OCI-LY1 (cell line): ENCODE data around the gene ARMC6.
A peak's percentile ranks its signal among the peaks of the same experiment; 100 is the strongest.

Experiments used
- H2AFZ ChIP-seq: fragments of 200-600 bp; sonication (generic), shearing (Covaris generic); 2 replicates; pipeline ENCODE4 v1.6.0; 2014; ENCODE audit warnings: antibody characterized with exemption, mild to moderate bottlenecking, low read length
- H3F3A ChIP-seq: fragments of 200-600 bp; sonication (generic), shearing (Covaris generic); 2 replicates; pipeline ENCODE4 v1.6.0; 2014; ENCODE audit warnings: mild to moderate bottlenecking, antibody characterized with exemption, low read length, moderate library complexity; ENCODE audit not compliant: insufficient read depth
- H3K27ac ChIP-seq: fragments of 200-600 bp; sonication (generic); 2 replicates; pipeline ENCODE4 v1.5.1; 2014; ENCODE audit warnings: low read length, mixed run types, mild to moderate bottlenecking, low read depth; ENCODE audit not compliant: poor library complexity, severe bottlenecking
- H3K27me3 ChIP-seq: fragments of 200-600 bp; sonication (generic); 2 replicates; pipeline ENCODE4 v1.6.0; 2014; ENCODE audit warnings: antibody characterized with exemption, mild to moderate bottlenecking, low read length, moderate library complexity; ENCODE audit not compliant: insufficient read depth
- H3K36me3 ChIP-seq: fragments of 200-600 bp; sonication (generic); 2 replicates; pipeline ENCODE4 v1.6.1; 2014; ENCODE audit warnings: mild to moderate bottlenecking, antibody characterized with exemption, low read length, moderate library complexity, mixed read lengths; ENCODE audit not compliant: insufficient read depth
- H3K4me1 ChIP-seq: fragments of 200-600 bp; sonication (generic); 2 replicates; pipeline ENCODE4 v1.5.1; 2014; ENCODE audit warnings: mild to moderate bottlenecking, low read length, moderate library complexity; ENCODE audit not compliant: insufficient read depth, severe bottlenecking
- H3K4me2 ChIP-seq: fragments of 200-600 bp; sonication (generic), shearing (Covaris generic); 2 replicates; pipeline ENCODE4 v1.6.1; 2014; ENCODE audit warnings: low read length
- H3K4me3 ChIP-seq: fragments of 200-600 bp; sonication (generic); 2 replicates; pipeline ENCODE4 v1.5.1; 2014; ENCODE audit warnings: low read length, low read depth, mild to moderate bottlenecking, mixed read lengths; ENCODE audit not compliant: poor library complexity, severe bottlenecking
- H3K79me2 ChIP-seq: fragments of 200-600 bp; shearing (Covaris generic); 2 replicates; pipeline ENCODE4 v1.6.1; 2016; ENCODE audit warnings: mixed run types, low read length, mixed read lengths; ENCODE audit not compliant: insufficient read depth
- H3K9ac ChIP-seq: fragments of 200-600 bp; sonication (generic), shearing (Covaris generic); 2 replicates; pipeline ENCODE4 v1.6.1; 2014; ENCODE audit warnings: mild to moderate bottlenecking, low read length, mixed read lengths
- H3K9me2 ChIP-seq: fragments of 200-600 bp; sonication (generic), shearing (Covaris generic); 2 replicates; pipeline ENCODE4 v1.6.1; 2014; ENCODE audit warnings: low read depth, mild to moderate bottlenecking, low read length, mixed read lengths
- H3K9me3 ChIP-seq: fragments of 200-600 bp; shearing (Covaris generic); 2 replicates; pipeline ENCODE4 v1.6.1; 2014; ENCODE audit warnings: low read length, mixed read lengths
- H4K20me1 ChIP-seq: fragments of 200-600 bp; sonication (generic), shearing (Covaris generic); 2 replicates; pipeline ENCODE4 v1.6.0; 2016; ENCODE audit warnings: mild to moderate bottlenecking, low read length; ENCODE audit not compliant: insufficient read depth
- CTCF ChIP-seq: fragments of 200-600 bp; sonication (generic), shearing (Covaris generic); IDR thresholded peaks from 2 replicates; pipeline ENCODE4 v1.5.1; 2017; ENCODE audit warnings: mild to moderate bottlenecking, antibody characterized with exemption, low read length, moderate library complexity, mixed read lengths
- EZH2 ChIP-seq: fragments of 200-600 bp; sonication (generic), shearing (Covaris generic); IDR thresholded peaks from 2 replicates; pipeline ENCODE4 v1.8.0; 2017; ENCODE audit warnings: borderline replicate concordance, mixed run types, mild to moderate bottlenecking, antibody characterized with exemption, low read length, moderate library complexity, mixed read lengths

ARMC6 gene

GRCh38 chr19:19061506-19061905, 28.1 kb downstream of the ARMC6 start:
- Histone ChIP-seq H3K27ac (no peak overlapping the region), H3F3A (no peaks in the 10 kb centered on the region), H3K79me2 (no peaks in the 10 kb centered on the region), H4K20me1 (no peaks in the 10 kb centered on the region), H3K4me1 (peaks cover 20% of the 10 kb centered on the region), H3K9ac (no peak overlapping the region), H3K36me3 (peaks cover 30% of the 10 kb centered on the region), H3K27me3 (no peaks in the 10 kb centered on the region), H3K4me2 (no peak overlapping the region), H3K9me3 (no peaks in the 10 kb centered on the region), H2AFZ (no peak overlapping the region), H3K4me3 (no peak overlapping the region), H3K9me2 (no peaks in the 10 kb centered on the region)
- no peak for TF ChIP-seq CTCF
- no peak for TF ChIP-seq EZH2

- H3K27ac ChIP-seq: peak overlapping the region; percentile 46
- peaks cover 29% of the 10 kb centered on the region for H3K4me1 ChIP-seq
- no peaks in the 10 kb centered on the region for H3K9me3 ChIP-seq
- H4K20me1 ChIP-seq: no peaks in the 10 kb centered on the region
- no peak overlapping the region for H2AFZ ChIP-seq
- no peaks in the 10 kb centered on the region for H3K27me3 ChIP-seq
- H3K4me2 ChIP-seq: peak overlapping the region; percentile 72
- no peaks in the 10 kb centered on the region for H3K9me2 ChIP-seq
- H3K9ac ChIP-seq: peak overlapping the region; percentile 63
- peaks cover 19% of the 10 kb centered on the region; the same call in 1 of the 2 replicates for H3K36me3 ChIP-seq
- H3K79me2 ChIP-seq: no peaks in the 10 kb centered on the region
- H3K4me3 ChIP-seq: peak overlapping the region; percentile 68
- H3F3A ChIP-seq: no peaks in the 10 kb centered on the region
- TF ChIP-seq EZH2: no peak
- no peak for TF ChIP-seq CTCF
These were observed 29.2 kb downstream of the ARMC6 start for GRCh38 chr19:19062454-19063182.

- Histone ChIP-seq H3K9me2 (no peaks in the 10 kb centered on the region), H4K20me1 (no peaks in the 10 kb centered on the region), H3K36me3 (peaks cover 12% of the 10 kb centered on the region; the same call in 1 of the 2 replicates), H3K9ac (peak within 1 kb of the TSS; percentile 65), H3K4me2 (peak within 1 kb of the TSS; percentile 84), H3K79me2 (no peaks in the 10 kb centered on the region), H3K4me1 (peaks cover 32% of the 10 kb centered on the region), H3K27ac (peak within 1 kb of the TSS; percentile 46), H3K9me3 (no peaks in the 10 kb centered on the region), H3F3A (no peaks in the 10 kb centered on the region), H2AFZ (no peak within 1 kb of the TSS), H3K27me3 (no peaks in the 10 kb centered on the region), H3K4me3 (peak within 1 kb of the TSS; percentile 68)
- TF ChIP-seq CTCF (no peak), EZH2 (no peak)
These were observed 30.0 kb downstream of the ARMC6 start, which contains the start of gene SLC25A42 for GRCh38 chr19:19063183-19064097. Gene SLC25A42 (plus strand): TSS chr19:19063994. CDS start chr19:19096125, 32,131 bp downstream.
